ENCODE data around the gene MAP3K9. TPM values are rescaled to one million over a fixed set of nuclear protein-coding genes. Genes with fewer than 3 reads are reported as not detected.

The MAP3K9 gene
- total RNA-seq, 2 donors from 2014 or later = 1.6 to 3.2 TPM

DNA sequence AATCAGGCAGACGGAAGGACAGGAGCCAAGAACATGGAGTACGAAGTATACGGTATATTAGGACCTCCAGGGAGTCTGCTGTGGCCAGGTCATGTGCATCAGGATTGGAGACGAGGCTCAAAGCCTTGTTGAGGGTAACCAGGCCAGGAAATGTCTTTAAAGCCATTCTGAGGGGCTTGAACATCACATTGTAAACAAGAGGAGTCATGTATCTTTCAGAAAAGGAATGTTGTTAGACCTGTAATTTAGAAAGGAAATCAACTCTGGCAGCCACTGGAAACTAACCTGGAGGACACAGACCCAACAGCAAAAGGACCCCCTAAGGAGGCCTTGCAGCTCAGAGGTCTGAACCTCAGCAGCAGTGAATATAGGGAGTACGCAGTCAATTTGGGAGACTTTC, 7.5 kb downstream of the MAP3K9 start:
- no peak overlapping the region for H3K27ac ChIP-seq
- DNase-seq (ENCODE audit: low spot score) = no peak
- no peaks in the 10 kb centered on the region for H3K4me1 ChIP-seq
- no peaks in the 10 kb centered on the region for H3K36me3 ChIP-seq
- TF ChIP-seq, protein P1, sequence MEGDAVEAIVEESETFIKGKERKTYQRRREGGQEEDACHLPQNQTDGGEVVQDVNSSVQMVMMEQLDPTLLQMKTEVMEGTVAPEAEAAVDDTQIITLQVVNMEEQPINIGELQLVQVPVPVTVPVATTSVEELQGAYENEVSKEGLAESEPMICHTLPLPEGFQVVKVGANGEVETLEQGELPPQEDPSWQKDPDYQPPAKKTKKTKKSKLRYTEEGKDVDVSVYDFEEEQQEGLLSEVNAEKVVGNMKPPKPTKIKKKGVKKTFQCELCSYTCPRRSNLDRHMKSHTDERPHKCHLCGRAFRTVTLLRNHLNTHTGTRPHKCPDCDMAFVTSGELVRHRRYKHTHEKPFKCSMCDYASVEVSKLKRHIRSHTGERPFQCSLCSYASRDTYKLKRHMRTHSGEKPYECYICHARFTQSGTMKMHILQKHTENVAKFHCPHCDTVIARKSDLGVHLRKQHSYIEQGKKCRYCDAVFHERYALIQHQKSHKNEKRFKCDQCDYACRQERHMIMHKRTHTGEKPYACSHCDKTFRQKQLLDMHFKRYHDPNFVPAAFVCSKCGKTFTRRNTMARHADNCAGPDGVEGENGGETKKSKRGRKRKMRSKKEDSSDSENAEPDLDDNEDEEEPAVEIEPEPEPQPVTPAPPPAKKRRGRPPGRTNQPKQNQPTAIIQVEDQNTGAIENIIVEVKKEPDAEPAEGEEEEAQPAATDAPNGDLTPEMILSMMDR (IDR thresholded peaks at IDR 0.05) = no peak
- H3K4me3 ChIP-seq = no peak overlapping the region
- no peaks in the 10 kb centered on the region for H3K9me3 ChIP-seq
- no peaks in the 10 kb centered on the region for H3K27me3 ChIP-seq

- Histone ChIP-seq H3K9me3 (no peaks in the 10 kb centered on the region), H3K27ac (no peak overlapping the region), H3K36me3 (no peaks in the 10 kb centered on the region), H3K4me1 (no peaks in the 10 kb centered on the region), H3K4me3 (no peak overlapping the region), H3K27me3 (no peaks in the 10 kb centered on the region)
- TF ChIP-seq, protein P1 (IDR thresholded peaks at IDR 0.05) = no peak
- no peak for DNase-seq (ENCODE audit: low spot score)
Observed at GRCh38 chr14:70796551-70796950, 12.8 kb downstream of the MAP3K9 start.

DNA sequence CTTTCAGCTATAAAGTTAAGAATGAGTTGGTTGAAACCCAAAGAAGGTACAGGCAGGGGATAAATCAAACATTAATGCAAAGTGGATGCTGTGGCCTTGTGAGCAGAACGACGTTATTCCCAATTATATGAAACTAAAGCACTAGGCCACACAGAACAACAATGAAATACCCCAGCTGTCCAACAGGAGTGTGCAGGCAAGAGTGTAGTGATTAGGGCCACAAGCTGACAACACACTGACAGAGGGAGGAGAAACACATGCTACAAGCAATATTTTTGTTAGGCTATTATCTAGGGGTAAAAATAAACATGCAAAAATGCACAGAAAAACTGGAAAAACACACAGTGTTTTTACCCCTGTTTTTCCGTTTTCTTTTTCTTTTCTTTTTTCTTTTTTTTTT, 15.0 kb downstream of the MAP3K9 start:
- no peak for DNase-seq (ENCODE audit: low spot score)
- H3K4me3 ChIP-seq = no peak overlapping the region
- no peaks in the 10 kb centered on the region for H3K36me3 ChIP-seq
- no peaks in the 10 kb centered on the region for H3K27me3 ChIP-seq
- TF ChIP-seq, protein P1 (IDR thresholded peaks at IDR 0.05) = no peak
- no peaks in the 10 kb centered on the region for H3K9me3 ChIP-seq
- H3K4me1 ChIP-seq = no peaks in the 10 kb centered on the region
- no peak overlapping the region for H3K27ac ChIP-seq

- Histone ChIP-seq H3K27ac (no peak overlapping the region), H3K36me3 (no peaks in the 10 kb centered on the region), H3K27me3 (no peaks in the 10 kb centered on the region), H3K9me3 (no peaks in the 10 kb centered on the region), H3K4me1 (no peaks in the 10 kb centered on the region), H3K4me3 (no peak overlapping the region)
- TF ChIP-seq, protein P1 (IDR thresholded peaks at IDR 0.05) = no peak
- DNase-seq (ENCODE audit: low spot score) = no peak
Observed at GRCh38 chr14:70793637-70794036, 15.7 kb downstream of the MAP3K9 start.

DNA sequence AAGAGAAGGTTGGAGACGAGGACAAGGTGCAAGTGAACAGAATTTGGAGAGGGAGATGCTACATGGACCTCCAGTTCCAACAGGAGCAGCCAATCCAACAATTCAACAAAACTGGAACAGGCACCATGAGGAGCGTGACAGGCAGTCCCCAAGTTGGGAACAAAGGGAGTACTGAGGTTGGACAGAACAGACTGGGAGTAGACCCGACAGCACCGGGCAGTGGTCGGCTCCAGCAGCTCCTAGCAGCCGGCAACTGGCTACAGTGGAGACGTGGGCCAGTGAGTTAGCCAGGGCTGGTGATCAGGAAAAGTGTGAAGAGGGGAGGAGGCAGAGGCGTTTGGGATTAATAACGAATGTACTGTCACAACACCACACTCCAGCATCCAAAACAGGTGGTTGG, 16.4 kb downstream of the MAP3K9 start:
- no peaks in the 10 kb centered on the region for H3K9me3 ChIP-seq
- no peak overlapping the region for H3K4me3 ChIP-seq
- TF ChIP-seq, protein P1 (IDR thresholded peaks at IDR 0.05) = no peak
- H3K27me3 ChIP-seq = no peaks in the 10 kb centered on the region
- H3K36me3 ChIP-seq = no peaks in the 10 kb centered on the region
- no peak overlapping the region for H3K27ac ChIP-seq
- no peak for DNase-seq (ENCODE audit: low spot score)
- H3K4me1 ChIP-seq = no peaks in the 10 kb centered on the region

GRCh38 chr14:70791971-70792370, 17.3 kb downstream of the MAP3K9 start:
- Histone ChIP-seq H3K27ac (no peak overlapping the region), H3K4me3 (no peak overlapping the region), H3K27me3 (no peaks in the 10 kb centered on the region), H3K4me1 (no peaks in the 10 kb centered on the region), H3K9me3 (no peaks in the 10 kb centered on the region), H3K36me3 (no peaks in the 10 kb centered on the region)
- no peak for DNase-seq (ENCODE audit: low spot score)
- TF ChIP-seq, protein P1 (IDR thresholded peaks at IDR 0.05) = no peak
